COLO668 (cell line): ENCODE data around the gene ZNF454.

Source experiments
- DNase-seq: peaks from one replicate; lab custom pipeline; 2025; ENCODE audit not compliant: unreplicated experiment; lab: John Stamatoyannopoulos, UW

Gene ZNF454

DNA sequence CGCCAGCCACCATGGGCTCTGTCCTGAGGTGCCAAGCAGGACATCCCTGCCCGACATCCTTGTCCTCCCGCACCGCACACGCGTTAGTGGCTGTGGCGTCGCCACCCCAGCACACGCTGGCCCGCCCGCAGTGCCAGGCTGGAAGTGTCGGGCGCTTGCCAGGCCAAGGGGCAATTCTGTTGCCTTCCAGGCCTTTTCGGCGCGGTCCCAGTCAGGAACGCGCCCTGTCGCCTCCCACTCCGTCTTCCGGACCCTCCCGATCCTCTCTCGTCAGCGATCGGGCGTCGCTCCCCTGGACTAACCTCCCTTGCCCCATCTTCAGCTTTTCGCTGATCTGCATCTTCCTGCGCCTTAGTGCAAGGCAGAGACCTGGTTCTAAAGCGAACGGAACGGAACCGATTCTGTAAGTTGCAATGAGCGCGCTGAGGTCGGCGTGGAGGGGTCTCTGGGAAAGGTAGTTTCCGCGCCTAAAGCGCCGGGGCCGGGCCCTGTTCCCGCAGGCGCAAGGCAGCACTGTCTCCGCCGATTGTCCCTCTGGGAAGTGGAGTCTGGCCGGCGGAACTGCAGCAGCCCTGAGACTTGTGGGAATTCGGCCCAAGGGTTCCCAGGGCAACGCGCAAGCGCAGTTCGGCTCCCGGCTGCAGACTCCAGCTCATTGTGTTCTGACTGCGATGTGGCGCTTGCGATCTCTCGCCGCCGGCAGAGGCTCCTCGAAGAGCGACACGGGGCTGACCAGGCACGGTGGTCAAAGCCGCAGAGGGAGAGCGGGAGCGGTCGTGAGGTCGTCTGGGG is at the start of gene ZNF454:
TSS of gene ZNF454 (plus strand) at position 630 of the 792 bp plus-strand sequence. CDS start 1,594 bp downstream, outside the sequence.
- no peak for DNase-seq

DNA sequence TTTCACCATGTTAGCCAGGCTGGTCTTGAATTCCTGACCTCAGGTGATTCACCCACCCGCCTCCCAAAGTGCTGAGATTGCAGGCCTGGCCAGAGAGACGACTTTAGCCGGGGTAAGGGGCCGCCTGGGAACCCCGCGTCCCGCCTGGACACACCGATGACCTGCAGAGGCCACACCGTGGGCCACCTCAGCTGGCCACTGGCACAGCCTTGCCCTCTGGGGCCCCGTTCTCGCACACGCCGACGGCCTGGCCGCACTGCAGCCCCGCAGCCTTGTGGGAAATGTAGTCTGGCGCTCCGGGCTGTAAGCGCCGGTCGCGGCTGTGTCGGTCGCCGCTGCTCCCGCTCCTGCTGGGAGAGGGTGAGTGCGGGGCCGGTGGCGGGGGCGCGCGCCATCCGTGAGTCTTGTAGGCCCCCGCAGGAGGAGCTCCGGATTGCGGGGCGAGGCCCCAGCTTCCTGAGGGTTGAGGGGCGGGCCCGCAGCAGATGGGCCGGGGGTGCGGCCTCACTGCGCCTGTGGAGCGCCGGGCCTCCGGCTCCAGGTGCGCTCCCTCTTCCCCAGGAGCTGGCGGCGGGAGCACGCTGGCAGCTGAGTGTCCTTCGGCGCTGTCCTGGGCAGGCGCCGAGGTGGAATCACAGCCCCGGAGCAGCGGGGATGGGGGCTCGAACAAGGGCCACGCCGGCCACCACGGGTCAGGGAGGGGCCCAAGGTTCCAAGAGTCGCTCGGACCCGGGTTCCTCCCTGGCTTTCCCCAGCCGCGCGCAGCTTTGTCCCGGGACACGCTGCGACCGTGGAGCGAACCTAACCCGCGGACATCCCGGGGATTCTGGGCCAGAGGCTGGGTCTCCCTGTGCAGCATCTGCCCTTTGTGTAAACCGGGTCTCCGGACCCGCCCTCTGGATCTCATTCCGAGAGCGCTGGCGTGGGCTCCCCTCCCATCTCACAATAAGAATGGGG is 45.1 kb upstream of the ZNF454 start, which contains the start of gene ZFP2:
TSS of gene ZFP2 (plus strand) at position 299 of the 957 bp plus-strand sequence. CDS start 35,401 bp downstream, outside the sequence.
- DNase-seq: peak; percentile 62

DNA sequence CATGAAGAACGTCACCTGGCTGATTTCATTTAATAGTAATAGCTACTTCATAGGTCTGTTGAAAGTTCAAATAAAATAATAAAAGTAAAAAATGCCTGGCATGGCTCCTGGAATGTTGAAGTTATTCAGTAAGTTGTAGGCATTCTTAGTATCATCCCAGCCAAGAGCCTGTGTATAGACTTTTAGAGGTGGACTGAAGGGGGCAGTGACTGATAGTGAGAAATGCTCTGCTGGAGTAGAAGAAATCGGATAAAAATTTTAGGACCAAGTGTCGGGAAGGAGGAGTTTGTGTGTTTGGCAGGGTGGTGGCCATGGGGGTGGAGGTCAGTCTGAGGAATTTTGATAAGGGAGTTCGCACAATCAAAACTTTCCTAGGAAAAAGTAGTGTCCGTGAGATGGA is 41.7 kb upstream of the ZNF454 start:
- no peak for DNase-seq

GRCh38 chr5:178902849-178903248 is 38.1 kb upstream of the ZNF454 start:
- DNase-seq: no peak

DNA sequence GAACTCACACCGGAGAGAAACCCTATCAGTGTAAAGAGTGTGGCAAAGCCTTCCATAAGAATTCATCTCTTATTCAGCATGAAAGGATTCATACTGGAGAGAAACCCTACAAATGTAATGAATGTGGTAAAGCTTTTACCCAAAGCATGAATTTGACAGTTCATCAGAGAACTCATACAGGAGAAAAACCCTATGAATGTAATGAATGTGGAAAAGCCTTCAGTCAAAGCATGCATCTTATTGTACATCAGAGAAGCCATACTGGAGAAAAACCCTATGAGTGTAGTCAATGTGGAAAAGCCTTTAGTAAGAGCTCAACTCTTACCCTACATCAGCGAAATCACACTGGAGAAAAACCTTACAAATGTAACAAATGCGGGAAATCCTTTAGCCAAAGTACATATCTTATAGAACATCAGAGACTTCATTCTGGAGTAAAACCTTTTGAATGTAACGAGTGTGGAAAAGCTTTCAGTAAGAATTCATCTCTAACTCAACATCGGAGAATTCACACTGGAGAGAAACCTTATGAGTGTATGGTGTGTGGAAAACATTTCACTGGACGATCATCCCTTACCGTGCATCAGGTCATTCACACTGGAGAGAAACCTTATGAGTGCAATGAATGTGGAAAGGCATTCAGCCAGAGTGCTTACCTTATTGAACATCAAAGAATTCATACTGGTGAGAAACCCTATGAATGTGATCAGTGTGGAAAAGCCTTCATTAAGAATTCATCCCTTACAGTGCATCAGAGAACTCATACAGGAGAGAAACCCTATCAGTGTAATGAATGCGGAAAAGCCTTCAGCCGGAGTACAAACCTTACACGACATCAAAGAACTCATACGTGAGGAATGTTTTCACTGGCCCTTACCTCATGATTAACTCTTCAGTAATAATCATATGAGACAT is 8.9 kb upstream of the ZNF454 start:
- no peak for DNase-seq

- DNase-seq: no peak
Measured at GRCh38 chr5:178941361-178941760, 363 bp downstream of the ZNF454 start.

DNA sequence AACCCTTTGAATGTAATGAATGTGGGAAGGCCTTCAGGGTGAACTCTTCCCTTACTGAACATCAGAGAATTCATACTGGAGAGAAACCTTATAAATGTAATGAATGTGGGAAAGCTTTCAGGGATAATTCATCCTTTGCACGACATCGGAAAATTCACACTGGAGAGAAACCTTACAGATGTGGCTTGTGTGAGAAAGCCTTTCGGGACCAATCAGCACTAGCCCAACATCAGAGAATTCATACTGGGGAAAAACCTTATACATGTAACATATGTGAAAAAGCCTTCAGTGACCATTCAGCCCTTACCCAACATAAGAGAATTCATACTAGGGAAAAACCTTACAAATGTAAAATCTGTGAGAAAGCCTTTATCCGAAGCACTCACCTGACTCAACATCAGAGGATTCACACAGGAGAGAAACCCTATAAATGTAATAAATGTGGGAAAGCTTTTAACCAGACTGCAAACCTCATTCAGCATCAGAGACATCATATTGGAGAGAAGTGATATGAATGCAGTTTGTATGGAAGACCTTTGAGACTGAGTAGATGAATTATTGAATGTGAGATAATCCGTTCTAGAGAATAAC is 24.6 kb downstream of the ZNF454 start:
- no peak for DNase-seq

DNA sequence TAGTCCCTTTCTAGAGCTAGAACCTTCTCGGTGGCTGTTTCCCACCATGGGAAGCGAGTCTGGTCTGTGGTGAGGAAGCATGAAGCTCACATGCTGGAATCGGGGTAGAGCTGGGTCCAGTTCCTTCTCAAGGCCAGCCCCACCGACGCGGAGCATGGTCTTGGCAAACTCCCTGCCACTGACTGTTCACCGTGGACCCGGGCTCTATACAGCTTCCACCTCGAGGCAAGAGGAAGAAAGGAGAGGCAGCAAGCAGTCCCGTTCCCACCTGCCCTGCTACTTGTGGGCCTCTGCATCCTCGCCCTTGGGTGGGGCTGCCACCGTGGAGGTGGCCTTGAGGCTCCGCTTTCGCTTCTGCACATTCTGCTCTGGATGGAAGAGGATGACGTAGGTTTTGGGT is 40.4 kb downstream of the ZNF454 start:
- no peak for DNase-seq

GRCh38 chr5:178982941-178983340 is 41.9 kb downstream of the ZNF454 start:
- DNase-seq: no peak

GRCh38 chr5:178983728-178984127 is 42.7 kb downstream of the ZNF454 start:
- no peak for DNase-seq

GRCh38 chr5:178984145-178985072 is 43.4 kb downstream of the ZNF454 start:
- no peak for DNase-seq

DNA sequence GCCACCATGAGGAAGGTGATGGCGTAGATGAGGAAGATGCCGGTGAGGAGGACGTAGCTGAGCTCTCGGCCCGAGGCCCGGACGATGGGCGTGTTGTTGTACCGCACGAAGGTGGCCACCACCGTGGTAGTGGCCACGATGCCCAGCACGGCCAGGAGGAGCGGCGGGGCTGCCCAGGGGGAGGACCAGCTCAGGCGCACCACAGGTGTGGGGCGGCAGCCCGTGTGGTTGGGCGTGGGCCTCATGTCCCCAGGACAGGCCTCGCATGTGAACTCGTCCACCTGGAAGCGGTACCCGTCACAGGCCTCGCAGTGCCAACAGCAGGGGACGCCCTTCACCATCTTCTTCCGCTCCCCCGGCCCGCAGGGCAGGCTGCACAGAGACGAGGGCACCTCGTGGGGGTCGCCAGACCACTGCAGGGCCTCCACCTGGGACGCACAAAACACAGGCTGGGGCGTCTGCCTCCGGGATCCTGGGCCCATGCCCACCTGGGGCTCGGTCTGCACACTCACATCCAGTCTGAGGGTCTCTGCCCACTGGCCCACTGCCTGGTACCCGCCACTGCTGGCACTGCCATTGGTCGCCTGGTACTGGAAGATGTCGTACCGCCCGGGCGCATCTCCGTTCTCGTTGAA is 45.4 kb downstream of the ZNF454 start:
- no peak for DNase-seq

DNA sequence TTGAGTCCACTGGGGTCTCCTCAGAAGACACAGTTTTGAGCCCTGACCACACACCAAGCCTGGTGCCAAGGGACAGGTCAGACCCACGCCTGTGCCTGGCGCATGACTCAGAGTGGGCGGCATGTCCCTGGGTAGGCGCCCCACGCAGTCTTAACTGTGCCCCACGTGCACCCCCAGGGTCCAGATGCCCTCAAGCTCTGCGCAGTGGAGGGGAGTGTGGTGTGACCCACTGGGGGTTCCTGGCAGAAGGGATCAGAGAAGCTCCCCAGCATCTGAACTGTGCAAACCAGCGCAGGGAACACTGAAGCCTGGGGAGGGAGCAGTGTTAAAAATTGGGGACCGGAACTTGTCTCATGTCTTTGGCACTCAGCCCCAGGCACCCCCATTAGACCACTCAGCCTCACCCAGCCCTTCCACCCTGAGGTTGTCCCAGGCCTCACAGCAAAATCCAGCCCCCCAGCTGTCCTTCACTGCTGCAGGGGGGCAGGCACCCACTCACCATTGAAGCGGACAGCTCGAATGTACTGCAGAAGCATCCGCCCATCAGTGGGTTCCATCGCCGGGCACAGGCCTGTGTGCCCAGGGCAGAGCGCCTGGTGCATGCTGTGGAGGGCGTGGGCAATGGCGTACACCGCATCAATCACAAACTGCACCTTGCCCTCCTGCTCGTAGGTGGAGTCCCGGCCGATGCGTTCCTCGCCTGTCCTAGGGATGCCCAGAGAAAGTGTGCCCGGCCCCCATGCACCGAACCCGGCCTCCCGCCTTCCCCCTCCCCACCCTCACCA is 47.6 kb downstream of the ZNF454 start:
- no peak for DNase-seq

- no peak for DNase-seq
Measured at GRCh38 chr5:178989311-178989710, 48.3 kb downstream of the ZNF454 start.

DNA sequence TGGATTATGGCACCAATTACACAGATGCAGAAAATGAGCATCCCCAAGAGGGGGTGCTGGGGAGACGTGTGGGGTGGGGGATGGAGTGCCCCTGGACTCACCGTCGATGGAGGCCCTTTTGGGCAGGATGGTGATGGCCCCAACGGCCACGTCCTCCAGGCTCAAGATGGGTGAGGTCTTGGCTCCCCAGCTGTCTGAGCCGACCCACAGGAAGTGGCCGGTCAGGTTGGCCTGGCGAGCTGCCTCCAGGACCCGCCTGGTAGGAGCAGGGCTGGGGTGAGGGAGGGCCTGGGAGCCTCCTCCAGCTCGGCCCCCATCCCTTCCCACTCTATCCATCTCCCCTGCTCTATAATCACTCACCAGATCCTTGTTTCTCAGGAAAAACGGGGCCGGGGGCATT is 49.5 kb downstream of the ZNF454 start:
- DNase-seq: no peak

DNA sequence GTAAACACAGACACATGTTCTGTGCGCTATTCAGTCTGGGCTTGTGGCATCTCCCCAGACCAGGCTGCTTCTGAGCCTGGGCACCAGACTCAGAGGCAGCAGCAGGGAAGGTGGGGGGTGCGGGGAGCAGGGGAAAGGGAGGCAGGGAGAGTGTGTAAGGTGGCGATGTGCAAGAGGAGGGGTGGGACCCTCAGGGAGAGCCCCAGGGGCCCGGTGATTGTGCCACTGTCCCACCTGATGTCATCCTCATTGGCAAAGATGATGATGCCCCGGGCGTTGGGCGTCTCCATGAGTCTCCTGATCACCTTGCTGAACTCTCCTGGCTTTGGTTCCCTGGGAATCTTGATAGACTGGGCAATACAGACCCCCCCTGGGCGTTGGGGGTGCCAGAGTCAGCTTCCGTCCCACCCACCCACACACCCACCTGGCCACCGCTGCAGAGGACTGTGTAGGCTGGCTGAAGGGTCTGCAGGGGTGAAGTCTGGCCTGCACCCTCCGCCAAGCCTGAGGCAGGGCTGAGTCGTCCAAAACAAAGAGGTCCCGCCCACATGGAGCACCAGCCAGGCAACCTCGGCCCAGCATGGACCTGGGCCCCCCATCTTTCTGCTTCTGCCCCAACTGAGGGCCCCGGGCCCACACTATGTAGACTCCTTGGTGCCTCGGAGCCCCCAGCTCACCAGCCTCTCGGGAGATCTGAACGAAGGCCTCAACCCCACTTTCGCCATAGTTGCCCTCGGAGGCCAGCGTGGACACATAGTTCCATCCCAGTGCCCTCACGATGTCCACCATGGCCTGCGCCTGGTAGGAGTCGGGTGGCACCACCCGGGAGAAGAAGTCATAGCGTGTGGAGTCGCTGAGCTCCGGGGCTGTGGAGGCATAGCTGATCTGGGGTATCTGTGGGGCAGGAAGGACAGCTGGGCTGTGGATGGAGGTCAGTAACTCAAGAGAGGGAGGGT is 50.5 kb downstream of the ZNF454 start:
- no peak for DNase-seq
